Hepatocyte (in vitro differentiated cells): ENCODE measurements around the gene SNX4.

Source experiments
- CTCF ChIP-seq: fragments of 200-600 bp; sonication (generic); IDR thresholded peaks from 2 replicates; pipeline ENCODE4 v1.5.1; 2016; ENCODE audit warnings: antibody characterized with exemption, mild to moderate bottlenecking; ENCODE audit not compliant: poor library complexity
- EZH2 ChIP-seq: fragments of 200-600 bp; sonication (generic); IDR thresholded peaks from 2 replicates; pipeline ENCODE4 v1.6.1; 2016; ENCODE audit warnings: antibody characterized with exemption, mild to moderate bottlenecking, borderline replicate concordance
- EZH2phosphoT487 ChIP-seq: fragments of 200-600 bp; sonication (generic); IDR thresholded peaks from one replicate; pipeline ENCODE4 v1.6.1; 2018; ENCODE audit warnings: antibody characterized with exemption, mild to moderate bottlenecking, low read depth, moderate library complexity; ENCODE audit not compliant: unreplicated experiment, severe bottlenecking

DNA sequence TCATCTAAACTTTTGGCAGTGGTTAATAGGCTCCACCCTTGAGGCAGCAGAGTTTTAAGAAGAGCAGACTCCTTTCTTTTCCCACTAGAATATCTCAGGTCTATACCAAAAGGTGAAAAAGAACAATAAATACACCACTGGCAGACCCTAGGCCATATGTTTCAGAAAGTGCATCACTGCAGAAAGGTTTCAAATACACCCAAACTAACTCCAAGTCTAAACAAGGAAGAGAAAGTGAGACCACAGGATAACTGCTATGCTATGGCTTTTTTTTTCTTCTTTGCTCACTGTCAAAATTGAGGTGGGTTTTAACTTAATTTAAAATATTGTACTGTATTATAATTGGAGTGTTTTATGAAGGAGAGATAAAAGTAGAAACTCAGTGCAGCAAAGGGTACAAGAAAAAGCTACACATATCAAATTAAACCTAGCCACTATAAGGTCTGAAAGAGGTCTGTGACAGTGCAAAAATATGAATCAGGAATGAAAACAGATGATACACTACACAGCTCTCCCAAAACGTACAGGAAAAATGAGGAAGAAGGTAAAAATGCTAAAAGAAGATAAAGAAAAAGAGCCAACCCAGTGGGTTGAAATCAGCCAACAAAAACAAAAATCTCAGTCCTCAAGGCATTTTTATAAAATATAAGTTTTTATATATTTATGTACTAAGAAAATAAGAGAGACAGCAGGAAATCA is 8.4 kb downstream of the SNX4 start:
- TF ChIP-seq EZH2, result no peak
- TF ChIP-seq CTCF, result no peak
- no peak for TF ChIP-seq EZH2phosphoT487
